NCI-H510A (cell line): Measurements from ENCODE around the gene MZT2B.
A peak's percentile ranks its signal among the peaks of the same experiment; 100 is the strongest.
"Not testable (repeated sequence)": the region's sequence is repeated elsewhere in the genome, so short reads cannot be mapped to it uniquely, and the experiment has no call there.

Experiments used
- DNase-seq: peaks from one replicate; lab custom pipeline; 2025; lab: John Stamatoyannopoulos, UW

The MZT2B gene

GRCh38 chr2:130180404-130181324, 1.4 kb upstream of the MZT2B start:
- DNase-seq, result not testable (repeated sequence)

- DNase-seq, result peak; percentile 87
Measured at GRCh38 chr2:130181325-130181879, 660 bp upstream of the MZT2B start, which contains the start of gene SMPD4. SMPD4 (minus strand) TSS chr2:130181602; CDS start chr2:130176592, 5,010 bp downstream.

GRCh38 chr2:130182826-130183511, 907 bp downstream of the MZT2B start:
- DNase-seq, result not testable (repeated sequence)

- DNase-seq, result no peak
Measured at GRCh38 chr2:130183512-130184373, 1.7 kb downstream of the MZT2B start.

- no peak for DNase-seq
Measured at GRCh38 chr2:130185436-130185835, 3.4 kb downstream of the MZT2B start.

- no peak for DNase-seq
Measured at GRCh38 chr2:130185896-130186295, 3.8 kb downstream of the MZT2B start.

GRCh38 chr2:130186391-130186790, 4.3 kb downstream of the MZT2B start:
- no peak for DNase-seq

GRCh38 chr2:130187268-130187667, 5.2 kb downstream of the MZT2B start:
- no peak for DNase-seq

GRCh38 chr2:130187859-130188792, 6.1 kb downstream of the MZT2B start:
- DNase-seq, result not testable (repeated sequence)

- not testable (repeated sequence) for DNase-seq
Measured at GRCh38 chr2:130188958-130189357, 6.9 kb downstream of the MZT2B start.

GRCh38 chr2:130190237-130190636, 8.2 kb downstream of the MZT2B start:
- DNase-seq, result no peak

GRCh38 chr2:130191319-130191718, 9.3 kb downstream of the MZT2B start:
- not testable (repeated sequence) for DNase-seq

- not testable (repeated sequence) for DNase-seq
Measured at GRCh38 chr2:130192451-130192850, 10.4 kb downstream of the MZT2B start.

- not testable (repeated sequence) for DNase-seq
Measured at GRCh38 chr2:130193824-130194223, 11.8 kb downstream of the MZT2B start.

GRCh38 chr2:130195089-130195635, 13.1 kb downstream of the MZT2B start:
- DNase-seq, result not testable (repeated sequence)

GRCh38 chr2:130196052-130196451, 14.0 kb downstream of the MZT2B start:
- DNase-seq, result not testable (repeated sequence)

- no peak for DNase-seq
Measured at GRCh38 chr2:130198343-130198742, 16.3 kb downstream of the MZT2B start, which contains the start of gene TUBA3E. TUBA3E (minus strand) TSS chr2:130198439; CDS start chr2:130198360, 79 bp downstream.

GRCh38 chr2:130202518-130202917, 20.5 kb downstream of the MZT2B start:
- not testable (repeated sequence) for DNase-seq

GRCh38 chr2:130203150-130203549, 21.1 kb downstream of the MZT2B start:
- not testable (repeated sequence) for DNase-seq

GRCh38 chr2:130207051-130207450, 25.0 kb downstream of the MZT2B start:
- DNase-seq, result not testable (repeated sequence)
